ENCODE data around the gene BCAT1. TPM values are rescaled to one million over a fixed set of nuclear protein-coding genes. Genes with fewer than 3 reads are reported as not detected.

BCAT1 gene
- total and polyA plus RNA-seq, 2 experiments from 2014 or later = 53.6 to 181 TPM

DNA sequence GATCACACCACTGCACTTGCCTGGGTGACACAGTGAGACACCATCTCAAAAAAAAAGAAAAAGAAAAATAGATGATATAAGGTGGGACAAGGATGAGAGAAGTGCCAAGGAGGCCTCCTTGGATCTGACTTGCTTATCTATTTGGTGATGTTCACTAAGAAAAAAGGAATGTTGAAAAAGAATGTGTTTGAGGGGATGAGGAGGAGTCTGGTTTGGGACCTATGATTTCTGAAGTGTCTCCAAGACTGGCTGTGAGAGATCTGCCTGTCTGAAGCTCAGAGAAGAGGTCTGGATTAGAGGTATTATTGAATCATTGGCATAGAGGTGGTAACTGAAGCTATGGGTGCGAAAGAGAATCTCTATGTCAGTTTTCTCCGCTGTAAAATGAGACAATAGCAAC is 42.8 kb downstream of the BCAT1 start:
- Histone ChIP-seq H3K4me1 (ENCODE audit: insufficient read depth) (peaks cover 44% of the 10 kb centered on the region), H3F3A (replicated peaks; ENCODE audit: low read depth) (peaks cover 11% of the 10 kb centered on the region; the same call in 1 of the 2 replicates), H3K4me3 (no peak overlapping the region), H2AFZ (no peak overlapping the region), H3K27ac (ENCODE audit: low read depth) (peak overlapping the region; percentile 60), H3K4me2 (peak overlapping the region; percentile 64), H3K9me2 (ENCODE audit: insufficient read depth) (no peaks in the 10 kb centered on the region), H3K36me3 (ENCODE audit: insufficient read depth) (peaks cover 5% of the 10 kb centered on the region; the same call in 1 of the 2 replicates), H4K20me1 (replicated peaks; ENCODE audit: insufficient read depth) (peaks cover 14% of the 10 kb centered on the region), H3K79me2 (replicated peaks; ENCODE audit: insufficient read depth) (peaks cover 83% of the 10 kb centered on the region), H3K27me3 (ENCODE audit: insufficient read depth) (peaks cover 11% of the 10 kb centered on the region; the same call in 1 of the 2 replicates)
- H3K4me1 Mint-ChIP-seq = peaks cover 22% of the 10 kb centered on the region
- TF ChIP-seq ZNF114 (CRISPR knock-in tag; IDR thresholded peaks at IDR 0.05) = no peak
- TF ChIP-seq EZH2phosphoT487 (IDR thresholded peaks at IDR 0.05; ENCODE audit: unreplicated experiment) = no peak
- TF ChIP-seq, protein P1, sequence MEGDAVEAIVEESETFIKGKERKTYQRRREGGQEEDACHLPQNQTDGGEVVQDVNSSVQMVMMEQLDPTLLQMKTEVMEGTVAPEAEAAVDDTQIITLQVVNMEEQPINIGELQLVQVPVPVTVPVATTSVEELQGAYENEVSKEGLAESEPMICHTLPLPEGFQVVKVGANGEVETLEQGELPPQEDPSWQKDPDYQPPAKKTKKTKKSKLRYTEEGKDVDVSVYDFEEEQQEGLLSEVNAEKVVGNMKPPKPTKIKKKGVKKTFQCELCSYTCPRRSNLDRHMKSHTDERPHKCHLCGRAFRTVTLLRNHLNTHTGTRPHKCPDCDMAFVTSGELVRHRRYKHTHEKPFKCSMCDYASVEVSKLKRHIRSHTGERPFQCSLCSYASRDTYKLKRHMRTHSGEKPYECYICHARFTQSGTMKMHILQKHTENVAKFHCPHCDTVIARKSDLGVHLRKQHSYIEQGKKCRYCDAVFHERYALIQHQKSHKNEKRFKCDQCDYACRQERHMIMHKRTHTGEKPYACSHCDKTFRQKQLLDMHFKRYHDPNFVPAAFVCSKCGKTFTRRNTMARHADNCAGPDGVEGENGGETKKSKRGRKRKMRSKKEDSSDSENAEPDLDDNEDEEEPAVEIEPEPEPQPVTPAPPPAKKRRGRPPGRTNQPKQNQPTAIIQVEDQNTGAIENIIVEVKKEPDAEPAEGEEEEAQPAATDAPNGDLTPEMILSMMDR (conservative IDR thresholded peaks at IDR 0.05; ENCODE audit: low read depth in 2 of 2) = no peak
- no peak for TF ChIP-seq NANOG (IDR thresholded peaks at IDR 0.05; ENCODE audit: borderline replicate concordance)
- TF ChIP-seq JUNB (IDR thresholded peaks at IDR 0.05; ENCODE audit: unreplicated experiment) = no peak
- TF ChIP-seq EZH2 (IDR thresholded peaks at IDR 0.05; ENCODE audit: low read depth, unreplicated experiment) = no peak
- no peak for TF ChIP-seq POLR2AphosphoS5 (IDR thresholded peaks at IDR 0.05; ENCODE audit: low read depth)
- TF ChIP-seq CREB1 (CRISPR knock-in tag; IDR thresholded peaks at IDR 0.05; ENCODE audit: low read depth) = no peak
- peaks cover 20% of the 10 kb centered on the region for H3K36me3 Mint-ChIP-seq (ENCODE audit: low read depth)
- DNase-seq (ENCODE audit: low spot score) (no peak), ATAC-seq (no peak)
- no peaks in the 10 kb centered on the region for H3K9me3 Mint-ChIP-seq
- H3K27ac Mint-ChIP-seq = no peak overlapping the region
- H3K4me3 Mint-ChIP-seq = no peak overlapping the region
- H3K27me3 Mint-ChIP-seq (ENCODE audit: insufficient read depth, low read depth, poor library complexity) = peaks cover 16% of the 10 kb centered on the region

DNA sequence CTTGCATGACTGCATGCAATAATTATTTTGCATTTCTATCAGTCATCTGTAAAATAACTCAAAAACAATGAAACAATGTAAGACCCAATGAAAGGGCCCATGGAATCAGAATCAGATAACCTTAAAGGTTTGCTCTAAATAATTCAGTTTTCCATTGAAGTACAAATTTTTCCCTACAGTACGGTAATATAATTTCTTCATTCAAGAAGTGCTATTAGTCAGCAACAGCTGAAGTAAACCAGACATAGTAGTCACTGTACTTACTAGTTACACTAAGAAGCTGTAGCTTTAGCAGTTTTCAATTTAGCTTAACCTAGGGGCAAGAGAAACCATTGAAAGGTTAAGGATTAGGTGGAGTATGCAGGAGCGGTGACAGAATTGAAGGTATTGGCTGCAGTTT is 43.5 kb downstream of the BCAT1 start:
- peak overlapping the region; percentile 40; the same call in 1 of the 2 replicates for H3K27ac ChIP-seq (ENCODE audit: low read depth)
- no peak for ATAC-seq
- peaks cover 83% of the 10 kb centered on the region for H3K79me2 ChIP-seq (replicated peaks; ENCODE audit: insufficient read depth)
- peaks cover 11% of the 10 kb centered on the region; the same call in 1 of the 2 replicates for H3K27me3 ChIP-seq (ENCODE audit: insufficient read depth)
- H3K36me3 ChIP-seq (ENCODE audit: insufficient read depth) = peaks cover 5% of the 10 kb centered on the region; the same call in 1 of the 2 replicates
- DNase-seq (ENCODE audit: low spot score) = no peak
- H4K20me1 ChIP-seq (replicated peaks; ENCODE audit: insufficient read depth) = peaks cover 14% of the 10 kb centered on the region
- no peak overlapping the region for H2AFZ ChIP-seq
- H3K4me1 Mint-ChIP-seq = peaks cover 24% of the 10 kb centered on the region
- no peaks in the 10 kb centered on the region for H3K9me3 Mint-ChIP-seq
- no peak overlapping the region for H3K4me3 ChIP-seq
- H3K27ac Mint-ChIP-seq = no peak overlapping the region
- peaks cover 20% of the 10 kb centered on the region for H3K36me3 Mint-ChIP-seq (ENCODE audit: low read depth)
- H3K4me2 ChIP-seq = peak overlapping the region; percentile 64; the same call in 1 of the 2 replicates
- H3K4me3 Mint-ChIP-seq = no peak overlapping the region
- H3K4me1 ChIP-seq (ENCODE audit: insufficient read depth) = peaks cover 50% of the 10 kb centered on the region
- H3K9me2 ChIP-seq (ENCODE audit: insufficient read depth) = no peaks in the 10 kb centered on the region
- H3F3A ChIP-seq (replicated peaks; ENCODE audit: low read depth) = peaks cover 11% of the 10 kb centered on the region; the same call in 1 of the 2 replicates
- H3K27me3 Mint-ChIP-seq (ENCODE audit: insufficient read depth, low read depth, poor library complexity) = peaks cover 16% of the 10 kb centered on the region
- no peak for TF ChIP-seq POLR2AphosphoS5 (IDR thresholded peaks at IDR 0.05; ENCODE audit: low read depth)
- TF ChIP-seq ZNF462 (CRISPR knock-in tag; IDR thresholded peaks at IDR 0.05) = no peak
- no peak for TF ChIP-seq ETS1 (IDR thresholded peaks at IDR 0.05)
- no peak for TF ChIP-seq CREB1 (CRISPR knock-in tag; IDR thresholded peaks at IDR 0.05; ENCODE audit: low read depth)
- TF ChIP-seq NANOG (IDR thresholded peaks at IDR 0.05; ENCODE audit: borderline replicate concordance) = no peak
- no peak for TF ChIP-seq ZNF114 (CRISPR knock-in tag; IDR thresholded peaks at IDR 0.05)
